ENCODE measurements around the gene FBXW8.

GRCh38 chr12:117018276-117018675 is 107.5 kb downstream of the FBXW8 start:
- TF ChIP-seq CTCF (optimal IDR thresholded peaks at IDR 0.05 in 1 of 3, IDR thresholded peaks at IDR 0.05 in 1 of 3, conservative IDR thresholded peaks at IDR 0.05 in 1 of 3; ENCODE audit: extremely low read depth in 1 of 3, insufficient read depth in 2 of 3, low read length in 3 of 3) (no peak), EZH2 (IDR thresholded peaks at IDR 0.05; ENCODE audit: low read length) (no peak)

Measured in keratinocyte (primary cell).